ENCODE data around the gene VPS16. TPM values are rescaled to one million over a fixed set of nuclear protein-coding genes. Genes with fewer than 3 reads are reported as not detected.
"Not testable (repeated sequence)": the region's sequence is repeated elsewhere in the genome, so short reads cannot be mapped to it uniquely, and the experiment has no call there.

Gene VPS16
- total RNA-seq, 1 experiment from 2014 or later, result 40.5 TPM

DNA sequence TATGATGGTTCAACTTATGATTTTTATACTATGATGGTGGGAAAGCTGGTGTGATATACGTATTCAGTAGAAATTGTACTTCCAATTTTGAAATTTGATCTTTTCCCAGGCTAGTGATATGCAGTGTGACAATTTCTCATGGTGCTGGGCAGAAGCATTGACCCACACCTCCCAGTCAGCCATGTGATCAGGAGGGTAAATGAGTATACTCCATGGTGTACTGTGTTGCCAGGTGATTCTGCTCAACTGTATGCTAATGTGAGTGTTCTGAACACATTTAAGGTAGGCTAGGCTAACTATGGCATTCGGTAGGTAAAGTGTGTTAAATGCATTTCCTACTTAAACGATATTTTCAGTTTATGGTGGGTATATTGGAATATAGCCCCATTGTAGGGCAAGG lies 51.8 kb downstream of the VPS16 start:
- Histone ChIP-seq H3K4me1 (replicated peaks) (peaks cover 9% of the 10 kb centered on the region; the same call in 1 of the 2 replicates), H3K27me3 (replicated peaks) (no peaks in the 10 kb centered on the region), H3K4me3 (no peak overlapping the region), H3K27ac (no peak overlapping the region), H3K36me3 (peaks cover 8% of the 10 kb centered on the region; the same call in 1 of the 2 replicates), H3K9me3 (replicated peaks) (no peaks in the 10 kb centered on the region; the same call in 1 of the 2 replicates)
- DNase-seq (ENCODE audit: low read depth in 1 of 2, low spot score in 2 of 2), result no peak

DNA sequence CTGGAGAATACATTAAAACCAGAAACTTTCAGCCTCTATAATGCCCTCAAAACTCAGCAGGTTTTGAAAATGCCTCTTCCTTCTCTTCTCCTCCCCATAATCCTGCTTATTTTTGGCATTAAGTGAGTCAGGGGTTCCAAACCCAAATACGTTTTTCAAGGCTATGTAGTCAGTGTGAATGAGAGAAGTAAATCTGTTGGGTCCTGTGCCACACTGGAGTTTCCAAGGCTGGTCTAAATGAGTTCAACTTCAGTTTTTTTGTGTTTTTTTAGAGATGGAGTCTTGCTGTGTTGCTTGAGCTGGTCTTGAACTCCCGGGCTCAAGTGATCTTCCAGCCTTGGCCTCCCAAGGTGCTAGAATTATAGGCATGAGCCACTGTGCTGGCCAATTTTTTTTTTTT lies 53.7 kb downstream of the VPS16 start:
- Histone ChIP-seq H3K27ac (no peak overlapping the region), H3K9me3 (replicated peaks) (no peaks in the 10 kb centered on the region; the same call in 1 of the 2 replicates), H3K36me3 (peaks cover 8% of the 10 kb centered on the region; the same call in 1 of the 2 replicates), H3K27me3 (replicated peaks) (no peaks in the 10 kb centered on the region), H3K4me1 (replicated peaks) (peaks cover 9% of the 10 kb centered on the region; the same call in 1 of the 2 replicates), H3K4me3 (no peak overlapping the region)
- no peak for DNase-seq (ENCODE audit: low read depth in 1 of 2, low spot score in 2 of 2)

DNA sequence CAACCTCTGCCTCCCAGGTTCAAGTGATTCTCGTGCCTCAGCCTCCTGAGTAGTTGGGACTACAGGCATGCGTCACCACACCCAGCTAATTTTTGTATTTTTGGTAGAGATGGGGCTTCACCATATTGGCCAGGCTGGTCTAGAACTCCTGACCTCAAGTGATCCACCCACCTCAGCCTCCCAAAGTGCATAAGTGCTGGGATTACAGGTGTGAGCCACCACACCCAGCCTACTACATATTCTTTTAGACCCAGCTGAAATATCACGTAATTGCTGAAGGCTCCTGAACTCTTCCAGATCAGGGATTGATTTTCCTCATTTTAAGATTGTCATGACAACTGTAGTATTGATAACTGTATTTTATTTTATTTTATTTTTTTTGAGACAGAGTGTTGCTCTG lies 54.6 kb downstream of the VPS16 start:
- H3K36me3 ChIP-seq; H3K4me1 ChIP-seq (replicated peaks); H3K27me3 ChIP-seq (replicated peaks); H3K27ac ChIP-seq; H3K4me3 ChIP-seq; H3K9me3 ChIP-seq (replicated peaks); DNase-seq (ENCODE audit: low read depth in 1 of 2, low spot score in 2 of 2): not testable (repeated sequence)

DNA sequence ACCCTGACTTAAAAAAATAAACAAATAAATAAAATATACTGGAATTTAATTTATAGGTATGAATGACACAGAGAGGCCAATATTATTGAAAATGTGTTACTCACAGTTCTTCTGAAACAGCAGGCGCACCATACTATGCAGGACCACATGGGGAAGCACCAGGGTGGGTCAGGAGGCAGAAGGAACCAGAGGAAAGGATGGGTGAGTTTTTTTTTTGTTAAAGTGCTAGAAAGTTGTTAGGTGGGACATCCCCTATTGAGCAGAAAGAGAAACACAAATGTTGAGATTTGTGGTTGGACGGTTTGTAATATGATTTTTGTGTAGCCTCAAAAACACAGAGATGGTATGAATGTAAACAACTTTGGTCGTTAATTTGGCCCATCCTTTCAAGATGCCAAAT lies 58.7 kb downstream of the VPS16 start:
- H3K4me3 ChIP-seq, result no peak overlapping the region

DNA sequence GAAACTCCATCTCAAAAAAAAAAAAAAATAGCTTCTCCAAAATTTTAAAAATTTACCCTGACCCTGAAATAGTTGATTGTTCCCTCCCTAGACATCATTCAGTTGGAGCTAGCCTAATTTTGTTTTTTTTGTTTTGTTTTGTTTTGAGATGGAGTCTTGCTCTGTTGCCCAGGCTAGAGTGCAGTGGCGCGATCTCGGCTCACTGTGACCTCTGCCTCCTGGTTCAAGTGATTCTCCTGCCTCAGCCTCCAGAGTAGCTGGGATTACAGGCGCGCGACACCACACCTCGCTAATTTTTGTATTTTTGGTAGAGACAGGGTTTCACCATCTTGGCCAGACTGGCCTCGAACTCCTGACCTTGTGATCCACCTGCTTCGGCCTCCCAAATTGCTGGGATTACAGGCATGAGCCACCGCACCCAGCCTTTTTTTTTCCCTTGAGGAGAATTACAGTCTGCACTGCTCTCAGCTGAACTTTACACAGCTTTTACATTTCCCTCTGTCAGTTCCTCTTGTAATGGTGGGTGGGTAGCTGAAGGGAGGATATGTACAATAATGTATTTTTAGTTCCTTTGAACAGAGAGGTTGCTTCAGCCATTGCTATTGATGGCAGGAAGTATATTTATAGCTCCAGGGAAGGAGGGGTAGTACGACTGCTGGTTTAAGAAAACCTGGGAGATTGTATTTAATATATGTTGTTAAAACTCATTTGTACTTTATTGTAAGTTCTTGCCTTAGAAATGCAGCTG lies 60.5 kb downstream of the VPS16 start:
- no peaks in the 10 kb centered on the region for H3K36me3 ChIP-seq
- no peaks in the 10 kb centered on the region for H3K9me3 ChIP-seq (replicated peaks)
- no peak overlapping the region for H3K27ac ChIP-seq
- no peak for DNase-seq (ENCODE audit: low read depth in 1 of 2, low spot score in 2 of 2)
- H3K4me1 ChIP-seq (replicated peaks), result no peaks in the 10 kb centered on the region
- H3K4me3 ChIP-seq, result no peak overlapping the region
- no peaks in the 10 kb centered on the region for H3K27me3 ChIP-seq (replicated peaks)

More for the DNA sequence above, 58.7 kb downstream of the VPS16 start:
- DNase-seq (ENCODE audit: low read depth in 1 of 2, low spot score in 2 of 2), result no peak
- Histone ChIP-seq H3K27ac (no peak overlapping the region), H3K9me3 (replicated peaks) (no peaks in the 10 kb centered on the region; the same call in 1 of the 2 replicates), H3K36me3 (no peaks in the 10 kb centered on the region), H3K4me1 (replicated peaks) (no peaks in the 10 kb centered on the region), H3K27me3 (replicated peaks) (no peaks in the 10 kb centered on the region)

DNA sequence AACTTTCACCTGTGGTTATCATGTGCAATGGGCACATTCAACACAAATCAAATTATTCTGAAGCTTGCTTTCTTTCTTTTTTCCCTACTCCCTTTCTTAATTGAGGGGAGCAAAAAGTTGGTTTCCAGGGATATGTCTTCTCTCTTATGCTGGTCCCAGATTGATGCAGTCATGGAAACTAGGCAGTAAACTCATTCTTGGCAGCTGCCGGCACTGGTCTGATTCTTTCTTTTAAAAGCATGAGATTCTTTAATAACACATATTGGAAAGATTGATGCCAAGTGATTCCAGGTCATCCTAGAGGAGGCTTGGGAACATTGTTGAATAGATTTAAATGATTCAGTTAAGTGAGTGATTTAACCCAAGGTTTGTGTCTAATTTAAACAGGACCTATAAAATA lies 61.7 kb downstream of the VPS16 start:
- Histone ChIP-seq H3K36me3 (no peaks in the 10 kb centered on the region), H3K9me3 (replicated peaks) (no peaks in the 10 kb centered on the region), H3K4me1 (replicated peaks) (no peaks in the 10 kb centered on the region), H3K27me3 (replicated peaks) (no peaks in the 10 kb centered on the region), H3K27ac (no peak overlapping the region), H3K4me3 (no peak overlapping the region)
- DNase-seq (ENCODE audit: low read depth in 1 of 2, low spot score in 2 of 2), result no peak

DNA sequence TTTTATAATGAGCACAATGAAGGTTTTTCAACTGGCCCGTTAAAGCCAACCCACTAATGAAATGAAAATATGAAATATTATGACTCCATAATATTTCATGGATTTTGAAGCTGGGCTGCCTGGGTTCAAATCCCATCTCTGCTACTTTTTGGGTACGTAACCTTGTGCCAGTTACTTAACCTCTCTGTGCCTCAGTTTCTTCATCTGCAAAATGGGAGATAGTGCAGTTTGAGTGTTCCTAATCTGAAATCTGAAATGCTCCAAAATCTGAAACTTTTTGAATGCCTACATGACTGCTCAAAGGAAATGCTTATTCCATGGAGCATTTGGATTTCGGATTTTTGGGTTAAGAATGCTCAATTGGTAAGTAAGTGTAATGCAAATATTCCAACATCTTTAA lies 62.3 kb downstream of the VPS16 start:
- no peaks in the 10 kb centered on the region for H3K36me3 ChIP-seq
- H3K27me3 ChIP-seq (replicated peaks), result no peaks in the 10 kb centered on the region
- no peaks in the 10 kb centered on the region for H3K4me1 ChIP-seq (replicated peaks)
- no peak for DNase-seq (ENCODE audit: low read depth in 1 of 2, low spot score in 2 of 2)
- no peak overlapping the region for H3K4me3 ChIP-seq
- H3K9me3 ChIP-seq (replicated peaks), result no peaks in the 10 kb centered on the region
- no peak overlapping the region for H3K27ac ChIP-seq

DNA sequence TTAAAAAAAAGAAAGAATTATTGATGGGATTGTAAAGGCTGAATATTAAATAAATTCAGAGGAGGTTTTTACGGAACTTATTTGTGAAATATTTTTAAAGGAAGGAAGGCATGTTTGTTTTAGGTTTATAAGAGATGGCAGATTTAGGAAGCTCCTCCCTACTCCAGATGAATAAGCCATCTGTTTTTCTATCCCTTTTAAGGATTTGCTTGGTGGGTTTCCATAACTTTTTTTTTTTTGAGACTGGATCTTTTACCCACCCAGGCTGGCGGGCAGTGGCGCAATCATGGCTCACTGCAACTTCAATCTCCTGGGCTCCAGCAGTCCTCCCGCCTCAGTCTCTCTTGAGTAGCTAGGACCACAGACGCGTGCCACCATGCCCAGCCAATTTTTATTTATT lies 63.1 kb downstream of the VPS16 start:
- Histone ChIP-seq H3K4me3 (no peak overlapping the region), H3K36me3 (no peaks in the 10 kb centered on the region), H3K9me3 (replicated peaks) (no peaks in the 10 kb centered on the region), H3K27me3 (replicated peaks) (no peaks in the 10 kb centered on the region), H3K4me1 (replicated peaks) (no peaks in the 10 kb centered on the region), H3K27ac (no peak overlapping the region)
- DNase-seq (ENCODE audit: low read depth in 1 of 2, low spot score in 2 of 2), result no peak

DNA sequence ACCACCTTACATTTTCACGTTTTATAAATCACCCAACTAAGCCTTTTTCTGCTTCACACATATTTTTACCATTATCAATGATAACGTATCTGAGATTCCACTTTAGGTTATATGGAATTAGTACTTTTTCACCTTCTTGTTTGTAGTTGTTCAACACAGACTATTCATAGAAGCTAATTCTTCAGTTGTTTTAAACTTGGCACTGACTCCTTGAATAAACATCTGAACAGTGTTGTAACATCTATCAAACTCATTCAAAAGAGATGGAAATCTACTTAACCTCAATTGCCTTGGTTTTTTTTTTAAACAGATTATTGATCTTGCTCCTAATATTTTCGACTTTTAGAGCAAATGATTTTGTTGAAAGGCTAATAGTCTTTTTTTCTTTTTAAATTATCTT lies 67.0 kb downstream of the VPS16 start:
- Histone ChIP-seq H3K4me3 (no peak overlapping the region), H3K27me3 (replicated peaks) (no peaks in the 10 kb centered on the region), H3K27ac (no peak overlapping the region), H3K36me3 (no peaks in the 10 kb centered on the region), H3K4me1 (replicated peaks) (no peaks in the 10 kb centered on the region), H3K9me3 (replicated peaks) (no peaks in the 10 kb centered on the region)
- DNase-seq (ENCODE audit: low read depth in 1 of 2, low spot score in 2 of 2), result no peak

DNA sequence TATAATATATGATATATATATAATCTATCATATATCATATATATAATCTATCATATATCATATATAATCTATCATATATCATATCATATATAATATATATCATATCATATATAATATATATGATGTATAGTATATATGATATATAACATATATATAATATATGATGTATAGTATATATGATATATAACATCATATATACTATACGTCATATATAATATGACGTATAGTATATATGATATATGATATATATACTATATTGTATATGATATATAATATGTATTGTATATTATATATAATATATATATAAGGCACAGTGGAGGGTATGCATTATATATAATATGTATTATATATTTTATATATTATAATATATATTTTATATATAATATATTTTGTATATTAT lies 69.4 kb downstream of the VPS16 start:
- no peaks in the 10 kb centered on the region for H3K36me3 ChIP-seq
- no peak for DNase-seq (ENCODE audit: low read depth in 1 of 2, low spot score in 2 of 2)
- H3K27me3 ChIP-seq (replicated peaks), result no peaks in the 10 kb centered on the region
- no peaks in the 10 kb centered on the region for H3K9me3 ChIP-seq (replicated peaks)
- no peaks in the 10 kb centered on the region for H3K4me1 ChIP-seq (replicated peaks)
- no peak overlapping the region for H3K4me3 ChIP-seq
- no peak overlapping the region for H3K27ac ChIP-seq

DNA sequence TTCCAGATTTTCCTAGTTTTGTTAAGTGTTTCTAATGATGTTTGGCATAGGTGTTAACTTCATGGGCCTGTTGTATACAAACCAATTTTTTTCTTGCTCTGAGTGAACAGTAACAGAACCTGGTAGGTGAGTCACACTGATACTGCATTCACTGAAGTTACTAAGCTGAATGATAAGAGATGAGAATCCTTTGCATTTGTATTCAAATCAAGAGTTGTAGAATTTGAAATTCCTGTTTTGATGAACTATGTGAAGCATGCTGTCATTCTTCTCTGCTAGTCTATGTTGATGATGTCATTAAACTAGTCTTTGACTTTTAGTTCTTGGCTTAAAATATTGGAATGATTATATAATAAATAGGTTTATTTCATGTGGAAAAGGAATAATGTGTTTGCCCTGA lies 70.7 kb downstream of the VPS16 start:
- no peaks in the 10 kb centered on the region for H3K4me1 ChIP-seq (replicated peaks)

DNA sequence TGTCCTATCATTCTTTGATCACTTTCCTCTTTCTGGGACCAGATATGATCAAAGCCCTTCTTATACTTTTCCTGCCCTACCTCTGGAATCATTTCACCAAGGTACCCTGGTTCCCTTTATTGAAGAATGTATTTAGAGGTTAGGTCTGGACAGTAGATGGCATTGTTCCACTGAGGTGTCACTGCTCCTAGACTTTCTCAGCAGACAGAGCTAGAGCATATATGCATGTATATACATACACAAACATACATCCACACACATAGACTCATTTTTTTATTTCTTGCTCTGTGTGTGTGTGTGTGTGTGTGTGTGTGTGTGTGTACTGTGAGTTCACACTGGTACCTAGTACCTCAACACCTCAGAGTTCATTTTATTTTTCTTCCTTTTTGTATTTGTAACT lies 73.6 kb downstream of the VPS16 start:
- H3K9me3 ChIP-seq (replicated peaks), result no peaks in the 10 kb centered on the region
- H3K27ac ChIP-seq, result no peak overlapping the region
- DNase-seq (ENCODE audit: low read depth in 1 of 2, low spot score in 2 of 2), result no peak
- H3K36me3 ChIP-seq, result no peaks in the 10 kb centered on the region
- no peak overlapping the region for H3K4me3 ChIP-seq
- no peaks in the 10 kb centered on the region for H3K27me3 ChIP-seq (replicated peaks)
- H3K4me1 ChIP-seq (replicated peaks), result no peaks in the 10 kb centered on the region

More for the DNA sequence above, 70.7 kb downstream of the VPS16 start:
- H3K27me3 ChIP-seq (replicated peaks), result no peaks in the 10 kb centered on the region
- H3K9me3 ChIP-seq (replicated peaks), result no peaks in the 10 kb centered on the region
- H3K4me3 ChIP-seq, result no peak overlapping the region
- DNase-seq (ENCODE audit: low read depth in 1 of 2, low spot score in 2 of 2), result no peak
- no peak overlapping the region for H3K27ac ChIP-seq
- H3K36me3 ChIP-seq, result no peaks in the 10 kb centered on the region

Data from SJSA1 (cell line).